Fibroblast of the aortic adventitia (primary cell): Measurements from ENCODE around the gene ARHGAP6. TPM values are rescaled to one million over a fixed set of nuclear protein-coding genes. Genes with fewer than 3 reads are reported as not detected.

Experiments used
- DNase-seq: peaks from one replicate; pipeline ENCODE4 v3.0.0-alpha.2; 2010; ENCODE audit warnings: low read depth
- H3K4me3 ChIP-seq: 2 replicates; pipeline ENCODE4 v1.5.1; 2011; ENCODE audit warnings: low read depth, mild to moderate bottlenecking, control low read depth, low read length, moderate library complexity
- CTCF ChIP-seq: IDR thresholded peaks from 2 replicates; pipeline ENCODE4 v1.5.1; 2011; ENCODE audit warnings: mild to moderate bottlenecking, low read length, control low read depth, inconsistent platforms; ENCODE audit not compliant: insufficient read depth
- total RNA-seq: library from RNA; depleted of rRNA; stranded (reverse); fragments of >200 nt; gene quantifications from 2 replicates; pipeline ENCODE4 v1.2.3, GENCODE V29; 2012; ENCODE audit warnings: low replicate concordance

ARHGAP6 gene
- total RNA-seq, 1 donor: 16.9 TPM

DNA sequence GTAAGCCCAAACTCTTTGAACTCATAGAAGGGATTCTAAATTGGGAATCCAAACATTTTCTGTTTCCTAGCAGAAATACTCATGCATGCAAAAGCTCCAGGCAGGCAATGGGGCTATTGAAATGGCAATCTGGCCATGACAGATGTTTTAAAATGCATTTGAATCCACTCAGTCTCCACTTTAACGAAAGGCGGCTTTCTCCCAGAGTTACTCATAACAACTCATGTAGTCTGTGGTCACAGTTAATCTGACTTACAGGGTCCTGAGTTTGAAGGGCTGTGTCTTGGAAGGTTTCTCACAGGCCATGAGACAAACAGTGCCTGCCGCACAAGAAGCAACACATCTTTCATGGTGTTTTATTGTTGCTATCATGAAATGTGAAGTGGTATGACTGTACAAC is 186.8 kb downstream of the ARHGAP6 start:
- TF ChIP-seq CTCF: no peak
- H3K4me3 ChIP-seq: no peak overlapping the region
- DNase-seq: no peak

DNA sequence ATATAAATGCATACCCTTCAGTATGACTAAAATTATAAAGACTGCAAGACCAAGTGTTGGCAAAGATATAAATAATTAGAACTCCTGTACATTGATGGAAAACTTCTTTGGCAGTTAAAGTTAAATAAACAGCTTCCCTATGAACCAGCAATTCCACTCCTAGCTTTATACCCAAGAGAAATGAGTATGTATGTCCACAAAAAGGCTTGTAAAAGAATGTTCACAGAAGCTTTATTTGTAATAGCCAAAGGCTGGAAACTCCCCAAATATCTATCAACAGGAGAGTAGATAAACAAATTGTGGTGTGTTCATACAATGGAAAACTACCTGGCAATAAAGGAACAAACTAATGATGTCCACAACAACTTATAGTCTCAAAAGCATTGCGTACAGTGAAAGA is 187.7 kb downstream of the ARHGAP6 start:
- H3K4me3 ChIP-seq: no peak overlapping the region
- no peak for TF ChIP-seq CTCF
- DNase-seq: no peak

DNA sequence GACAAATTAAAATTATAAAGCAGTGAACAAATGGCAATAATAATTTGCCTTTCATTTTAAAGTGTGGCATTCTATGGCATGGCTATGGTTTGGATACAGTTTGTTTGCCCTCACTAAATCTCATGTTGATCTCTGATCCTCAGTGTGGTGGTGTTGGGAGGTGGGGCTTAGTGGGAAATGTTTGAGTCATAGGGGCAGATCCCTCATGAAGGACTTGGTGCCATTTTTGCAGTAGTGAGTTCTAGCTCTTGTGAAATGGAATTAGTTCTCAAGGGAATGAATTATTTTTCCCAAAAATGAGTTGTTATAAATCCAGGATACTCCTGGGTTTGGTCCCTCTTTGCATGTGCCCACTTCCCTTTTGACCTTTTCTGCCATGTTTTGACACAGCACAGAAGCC is 191.1 kb downstream of the ARHGAP6 start:
- H3K4me3 ChIP-seq: no peak overlapping the region
- no peak for DNase-seq
- no peak for TF ChIP-seq CTCF

- H3K4me3 ChIP-seq: no peak overlapping the region
- no peak for DNase-seq
- TF ChIP-seq CTCF: no peak
These were observed 191.7 kb downstream of the ARHGAP6 start for GRCh38 chrX:11474021-11474420.

GRCh38 chrX:11472879-11473278 is 192.8 kb downstream of the ARHGAP6 start:
- no peak for DNase-seq
- no peak for TF ChIP-seq CTCF
- H3K4me3 ChIP-seq: no peak overlapping the region

GRCh38 chrX:11472381-11472780 is 193.3 kb downstream of the ARHGAP6 start:
- TF ChIP-seq CTCF: no peak
- no peak for DNase-seq
- H3K4me3 ChIP-seq: no peak overlapping the region

DNA sequence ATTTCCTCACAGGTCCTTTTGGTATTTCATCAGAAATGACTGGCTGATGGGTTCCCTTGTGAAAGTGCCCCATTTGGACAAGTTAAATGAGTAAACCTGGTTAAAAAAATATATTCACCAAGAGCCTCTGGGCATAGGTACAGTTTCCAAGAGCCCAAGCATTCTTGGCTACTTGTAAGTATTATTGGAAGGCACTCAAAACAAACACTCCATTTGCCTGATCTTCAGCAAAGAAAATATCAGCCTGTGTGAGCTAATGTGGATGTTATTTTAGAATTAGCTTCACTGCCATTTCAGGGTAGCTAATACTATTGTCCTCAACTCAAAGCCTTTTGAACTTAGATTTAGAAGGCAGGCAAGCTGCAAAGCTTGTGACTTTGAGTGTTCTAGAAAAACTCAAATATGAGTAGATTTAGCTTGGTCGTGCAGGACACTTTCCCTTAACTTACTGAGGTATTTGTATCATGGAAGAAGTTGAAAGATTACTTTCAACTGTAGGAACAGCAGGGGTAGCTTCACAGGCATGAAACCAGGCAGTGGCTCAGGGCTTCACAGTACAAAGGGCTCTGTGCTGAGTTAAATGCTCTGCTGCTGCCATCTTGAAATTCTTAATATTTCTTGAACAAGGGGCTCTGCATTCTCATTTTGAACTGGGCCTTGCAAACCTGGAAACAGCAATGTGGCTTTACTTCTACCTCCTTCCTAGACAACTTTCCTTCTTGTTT is 195.3 kb downstream of the ARHGAP6 start:
- H3K4me3 ChIP-seq: no peak overlapping the region
- peak; percentile 91 for DNase-seq
- TF ChIP-seq CTCF: no peak
